Epithelial cell of proximal tubule (primary cell): ENCODE data around the gene ERGIC3. TPM values are rescaled to one million over a fixed set of nuclear protein-coding genes. Genes with fewer than 3 reads are reported as not detected.

ENCODE experiments used
- DNase-seq: peaks from one replicate; pipeline ENCODE4 v3.0.0-alpha.2; 2011; ENCODE audit warnings: low read depth
- H3K4me3 ChIP-seq: 2 replicates; pipeline ENCODE4 v1.5.1; 2011; ENCODE audit warnings: low read depth, mild to moderate bottlenecking, low read length
- total RNA-seq: library from RNA; depleted of rRNA; stranded (reverse); fragments of >200 nt; gene quantifications from 2 replicates; pipeline ENCODE4 v1.2.3, GENCODE V29; 2015
- TF ChIP-seq, protein P1 (sequence below): conservative IDR thresholded peaks from 2 replicates; pipeline ENCODE4 v1.5.1; 2012; ENCODE audit warnings: low read depth, mild to moderate bottlenecking, low read length

Gene ERGIC3
- total RNA-seq, 1 donor from 2014 or later = 179 TPM

DNA sequence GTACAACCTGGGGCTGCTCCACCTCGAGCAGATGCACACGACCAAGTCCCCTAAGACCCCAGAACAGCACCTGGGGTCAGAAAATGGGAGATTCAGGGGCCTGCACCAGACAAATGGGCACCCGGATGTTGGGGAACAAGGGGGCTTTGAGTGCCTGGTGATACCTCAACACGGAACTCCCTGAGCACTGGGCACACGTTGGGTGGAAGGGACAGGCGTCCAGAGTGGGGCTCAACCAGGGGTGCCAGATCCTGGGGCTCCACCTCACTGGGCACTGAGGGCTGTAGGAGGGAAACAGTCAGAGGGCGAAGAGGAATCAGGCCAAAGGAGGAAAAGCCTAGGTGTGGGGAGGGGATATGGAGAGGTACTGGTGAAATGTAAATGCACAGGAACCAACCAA is 40.3 kb downstream of the ERGIC3 start:
- DNase-seq = no peak
- TF ChIP-seq, protein P1, sequence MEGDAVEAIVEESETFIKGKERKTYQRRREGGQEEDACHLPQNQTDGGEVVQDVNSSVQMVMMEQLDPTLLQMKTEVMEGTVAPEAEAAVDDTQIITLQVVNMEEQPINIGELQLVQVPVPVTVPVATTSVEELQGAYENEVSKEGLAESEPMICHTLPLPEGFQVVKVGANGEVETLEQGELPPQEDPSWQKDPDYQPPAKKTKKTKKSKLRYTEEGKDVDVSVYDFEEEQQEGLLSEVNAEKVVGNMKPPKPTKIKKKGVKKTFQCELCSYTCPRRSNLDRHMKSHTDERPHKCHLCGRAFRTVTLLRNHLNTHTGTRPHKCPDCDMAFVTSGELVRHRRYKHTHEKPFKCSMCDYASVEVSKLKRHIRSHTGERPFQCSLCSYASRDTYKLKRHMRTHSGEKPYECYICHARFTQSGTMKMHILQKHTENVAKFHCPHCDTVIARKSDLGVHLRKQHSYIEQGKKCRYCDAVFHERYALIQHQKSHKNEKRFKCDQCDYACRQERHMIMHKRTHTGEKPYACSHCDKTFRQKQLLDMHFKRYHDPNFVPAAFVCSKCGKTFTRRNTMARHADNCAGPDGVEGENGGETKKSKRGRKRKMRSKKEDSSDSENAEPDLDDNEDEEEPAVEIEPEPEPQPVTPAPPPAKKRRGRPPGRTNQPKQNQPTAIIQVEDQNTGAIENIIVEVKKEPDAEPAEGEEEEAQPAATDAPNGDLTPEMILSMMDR = no peak
- no peak overlapping the region for H3K4me3 ChIP-seq

DNA sequence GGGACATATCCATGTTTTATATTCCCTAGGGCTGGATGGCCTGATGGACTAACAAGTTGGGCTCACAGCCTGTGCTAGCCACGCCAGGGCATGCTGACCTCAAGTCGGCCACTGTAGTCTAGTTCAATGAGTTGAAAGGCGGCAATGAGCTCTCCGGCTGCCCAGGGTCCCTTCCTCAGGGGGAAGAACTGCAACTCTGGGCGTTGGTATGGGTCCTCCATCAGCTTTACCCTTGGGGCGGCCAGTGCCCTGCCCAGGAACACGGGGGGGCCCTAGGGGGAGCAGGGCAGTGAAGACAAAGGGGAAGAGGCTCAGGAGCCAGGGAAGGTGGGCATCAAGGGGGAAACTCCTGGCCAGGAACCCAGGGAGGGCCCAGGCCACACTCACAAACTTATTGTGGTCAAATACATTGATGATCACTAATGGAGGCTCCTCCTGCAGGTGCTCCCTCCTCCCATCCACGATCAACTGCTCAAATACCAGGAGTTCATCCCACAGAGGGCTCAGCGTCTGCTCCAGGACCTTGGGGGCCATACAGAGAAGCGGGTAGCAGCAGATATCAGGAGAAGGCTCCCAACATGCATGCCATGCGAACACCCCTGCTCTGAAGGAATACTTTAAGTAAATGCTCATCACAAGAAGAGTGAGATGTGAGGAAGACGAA is 41.0 kb downstream of the ERGIC3 start:
- TF ChIP-seq, protein P1 = no peak
- no peak for DNase-seq
- no peak overlapping the region for H3K4me3 ChIP-seq

DNA sequence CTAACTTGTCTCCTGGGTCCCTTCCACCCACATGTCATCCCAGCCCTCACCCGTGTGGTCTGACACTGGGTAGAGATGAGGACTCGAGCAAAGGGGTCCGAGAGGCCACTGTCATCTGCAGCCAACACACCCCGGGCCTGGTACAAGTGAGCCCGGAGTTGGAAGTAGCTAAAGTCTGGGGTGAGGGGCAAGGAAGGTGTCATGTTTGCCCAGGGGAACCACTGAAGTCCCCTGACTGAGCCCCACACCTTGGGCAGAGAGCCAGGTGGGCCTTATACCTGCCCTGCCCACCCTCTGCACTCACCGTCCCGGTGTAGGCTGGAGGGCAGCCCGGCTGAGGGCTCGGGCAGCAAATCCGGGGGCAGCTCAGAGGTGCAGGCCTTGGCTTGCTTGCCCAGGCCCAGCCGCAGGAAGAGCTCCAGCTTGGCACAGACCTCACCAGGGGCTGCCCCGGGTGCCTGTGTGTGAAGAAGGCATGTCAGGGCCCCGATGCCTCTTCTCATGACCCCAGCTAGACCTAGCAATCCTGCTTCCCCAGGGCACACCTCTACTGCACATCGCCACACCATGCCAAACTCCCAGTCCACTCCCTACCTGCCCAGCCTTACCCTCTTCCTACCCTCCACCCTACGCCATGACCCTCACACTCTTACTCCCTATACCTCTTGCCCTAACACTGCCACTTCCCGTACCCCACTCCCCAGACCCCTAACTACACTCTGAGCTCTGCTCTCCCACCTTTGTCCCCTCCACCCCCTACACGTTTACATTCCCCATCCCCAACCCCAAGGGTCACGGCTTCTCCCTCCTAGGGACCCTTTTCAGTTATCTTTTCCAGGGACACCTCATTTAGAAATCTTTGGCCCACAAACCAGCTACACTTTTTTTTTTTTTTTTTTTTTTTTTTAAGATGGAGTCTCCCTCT is 42.0 kb downstream of the ERGIC3 start:
- no peak overlapping the region for H3K4me3 ChIP-seq
- DNase-seq = no peak
- TF ChIP-seq, protein P1 = no peak

DNA sequence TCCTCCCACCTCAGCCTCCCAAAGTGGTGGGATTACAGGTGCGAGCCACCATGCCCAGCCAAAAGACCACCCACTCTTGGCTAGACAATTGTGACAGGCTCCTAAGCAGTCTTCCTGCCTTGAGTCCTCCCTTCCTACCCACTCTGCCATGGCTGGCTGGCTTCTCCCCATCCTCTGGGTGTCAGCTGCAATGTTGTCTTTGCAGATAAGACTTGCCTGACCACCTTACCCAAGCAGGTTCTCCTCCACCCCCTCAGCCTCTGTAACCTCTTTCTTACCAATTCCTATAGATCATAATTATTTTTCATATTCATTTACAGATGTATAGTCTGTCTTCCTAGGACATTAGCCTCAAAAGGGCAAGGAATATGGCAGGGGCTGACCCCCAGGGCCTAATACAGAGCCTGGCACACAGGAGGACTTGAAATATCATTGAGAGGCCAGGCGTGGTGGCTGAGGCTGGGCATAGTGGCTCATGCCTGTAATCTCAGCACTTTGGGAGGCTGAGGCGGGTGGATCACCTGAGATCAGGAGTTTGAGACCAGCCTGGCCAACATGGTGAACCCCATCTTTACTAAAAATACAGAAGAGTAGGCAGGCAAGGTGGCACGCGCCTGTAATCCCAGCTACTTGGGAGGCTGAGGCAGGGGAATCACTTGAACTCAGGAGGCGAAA is 45.0 kb downstream of the ERGIC3 start:
- TF ChIP-seq, protein P1 = no peak
- H3K4me3 ChIP-seq = no peak overlapping the region
- DNase-seq = no peak

DNA sequence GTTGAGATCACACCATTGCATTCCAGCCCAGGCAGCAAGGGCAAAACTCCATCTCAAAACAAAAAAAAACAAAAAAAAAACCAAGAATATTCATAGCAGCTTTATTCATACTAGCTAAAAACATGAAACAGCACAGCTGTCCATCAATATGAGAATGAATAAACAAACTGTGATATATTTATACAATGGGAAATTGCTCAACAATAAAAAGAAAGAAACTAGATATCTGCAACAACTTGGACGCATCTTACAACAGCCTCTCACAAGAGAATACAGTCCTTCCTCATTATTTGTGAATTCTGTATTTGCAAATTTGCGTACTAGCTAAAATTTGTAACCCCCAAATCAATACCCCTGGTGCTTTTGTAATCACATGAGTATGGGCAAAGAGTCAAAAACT is 45.6 kb downstream of the ERGIC3 start:
- TF ChIP-seq, protein P1 = no peak
- H3K4me3 ChIP-seq = no peak overlapping the region
- no peak for DNase-seq

DNA sequence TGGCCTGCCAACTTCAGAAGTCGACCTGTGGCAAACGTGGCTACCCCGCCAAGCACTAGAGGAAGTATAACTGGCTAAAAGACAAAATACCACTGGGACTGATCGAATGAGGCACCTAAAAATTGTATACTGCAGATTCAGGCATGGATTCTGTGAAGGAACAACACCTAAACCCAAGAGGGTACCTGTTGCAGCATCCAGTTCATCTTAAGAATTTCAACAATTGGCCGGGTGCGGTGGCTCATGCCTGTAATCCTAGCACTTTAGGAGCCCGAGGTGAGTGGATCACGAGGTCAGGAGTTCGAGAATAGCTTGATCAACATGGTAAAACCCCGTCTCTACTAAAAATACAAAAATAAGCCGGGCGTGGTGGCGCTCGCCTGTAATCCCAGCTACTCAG is 46.5 kb downstream of the ERGIC3 start:
- TF ChIP-seq, protein P1 = no peak
- no peak overlapping the region for H3K4me3 ChIP-seq
- no peak for DNase-seq
